ENCODE measurements around the gene SMPD2. TPM values are rescaled to one million over a fixed set of nuclear protein-coding genes. Genes with fewer than 3 reads are reported as not detected.

The SMPD2 gene
- total and polyA plus RNA-seq, 9 of the 15 experiments (the other 6 are each of a cell fraction or from before 2014, with no cell fraction given) = 0.13 to 21.8 (median 18.3) TPM

DNA sequence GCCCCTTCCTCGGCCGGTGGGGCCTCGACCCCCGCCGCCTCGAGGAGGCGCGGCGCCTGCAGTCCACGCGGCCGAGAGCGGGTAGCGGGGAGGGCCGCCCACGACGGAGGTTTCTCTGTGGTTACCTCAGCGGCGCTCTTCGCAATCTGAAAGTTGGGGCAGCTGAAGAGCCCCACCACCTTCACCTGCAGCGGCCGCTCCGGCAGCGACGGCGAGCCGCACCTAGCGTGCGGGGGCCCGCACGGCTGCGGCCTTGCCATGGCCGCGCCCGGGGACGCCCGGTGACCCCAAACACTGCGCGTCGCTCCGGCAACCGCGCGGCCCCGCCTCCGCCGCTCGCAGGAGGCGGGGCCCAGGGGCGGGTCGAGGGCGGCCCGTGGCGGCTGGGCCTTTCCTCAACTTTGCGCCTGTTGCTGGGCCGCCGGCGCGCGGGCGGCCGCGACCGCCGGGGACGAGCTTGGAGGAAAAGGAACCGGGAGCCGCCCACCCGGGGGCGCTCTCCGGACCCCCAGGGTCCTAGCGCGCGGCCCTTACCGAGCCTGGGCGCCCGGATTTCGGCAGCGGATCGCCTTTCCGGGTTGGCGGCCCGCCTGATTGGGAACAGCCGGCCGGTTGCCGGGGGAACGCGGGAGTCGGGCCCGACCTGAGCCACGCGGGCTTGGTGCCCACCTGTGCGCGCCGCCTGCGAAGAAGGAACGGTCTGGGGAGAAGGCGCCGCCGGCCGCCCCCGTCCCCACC is at the start of gene SMPD2, which contains the start of gene PPIL6 (continued):
- TF ChIP-seq, protein P1, sequence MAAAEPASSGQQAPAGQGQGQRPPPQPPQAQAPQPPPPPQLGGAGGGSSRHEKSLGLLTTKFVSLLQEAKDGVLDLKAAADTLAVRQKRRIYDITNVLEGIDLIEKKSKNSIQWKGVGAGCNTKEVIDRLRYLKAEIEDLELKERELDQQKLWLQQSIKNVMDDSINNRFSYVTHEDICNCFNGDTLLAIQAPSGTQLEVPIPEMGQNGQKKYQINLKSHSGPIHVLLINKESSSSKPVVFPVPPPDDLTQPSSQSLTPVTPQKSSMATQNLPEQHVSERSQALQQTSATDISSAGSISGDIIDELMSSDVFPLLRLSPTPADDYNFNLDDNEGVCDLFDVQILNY (CRISPR knock-in tag; IDR thresholded peaks at IDR 0.05) = no peak
- TF ChIP-seq, protein P2, sequence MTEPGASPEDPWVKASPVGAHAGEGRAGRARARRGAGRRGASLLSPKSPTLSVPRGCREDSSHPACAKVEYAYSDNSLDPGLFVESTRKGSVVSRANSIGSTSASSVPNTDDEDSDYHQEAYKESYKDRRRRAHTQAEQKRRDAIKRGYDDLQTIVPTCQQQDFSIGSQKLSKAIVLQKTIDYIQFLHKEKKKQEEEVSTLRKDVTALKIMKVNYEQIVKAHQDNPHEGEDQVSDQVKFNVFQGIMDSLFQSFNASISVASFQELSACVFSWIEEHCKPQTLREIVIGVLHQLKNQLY (CRISPR knock-in tag; conservative IDR thresholded peaks at IDR 0.05) = peak in 1 of 2 experiments; percentile 62; a peak in 1 of 4 replicates
- TF ChIP-seq, protein P3, sequence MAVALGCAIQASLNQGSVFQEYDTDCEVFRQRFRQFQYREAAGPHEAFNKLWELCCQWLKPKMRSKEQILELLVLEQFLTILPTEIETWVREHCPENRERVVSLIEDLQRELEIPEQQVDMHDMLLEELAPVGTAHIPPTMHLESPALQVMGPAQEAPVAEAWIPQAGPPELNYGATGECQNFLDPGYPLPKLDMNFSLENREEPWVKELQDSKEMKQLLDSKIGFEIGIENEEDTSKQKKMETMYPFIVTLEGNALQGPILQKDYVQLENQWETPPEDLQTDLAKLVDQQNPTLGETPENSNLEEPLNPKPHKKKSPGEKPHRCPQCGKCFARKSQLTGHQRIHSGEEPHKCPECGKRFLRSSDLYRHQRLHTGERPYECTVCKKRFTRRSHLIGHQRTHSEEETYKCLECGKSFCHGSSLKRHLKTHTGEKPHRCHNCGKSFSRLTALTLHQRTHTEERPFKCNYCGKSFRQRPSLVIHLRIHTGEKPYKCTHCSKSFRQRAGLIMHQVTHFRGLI (CRISPR knock-in tag; IDR thresholded peaks at IDR 0.05) = no peak
- TF ChIP-seq COPS2 (conservative IDR thresholded peaks at IDR 0.05) (no peak), E2F3 (CRISPR knock-in tag; IDR thresholded peaks at IDR 0.05) (peak; percentile 71), ZNF561 (CRISPR knock-in tag; conservative IDR thresholded peaks at IDR 0.05) (no peak), PHB2 (IDR thresholded peaks at IDR 0.05; ENCODE audit: low read depth) (no peak), KLF13 (tag; IDR thresholded peaks at IDR 0.05; ENCODE audit: borderline replicate concordance, low read depth) (peak; percentile 53; the same call in 1 of the 2 replicates), GTF2F1 (IDR thresholded peaks at IDR 0.05; ENCODE audit: low read depth, low read length) (no peak), ZFX (CRISPR knock-in tag; IDR thresholded peaks at IDR 0.05) (peak; percentile 96), MCM5 (IDR thresholded peaks at IDR 0.05; ENCODE audit: low read depth) (no peak), L3MBTL2 (IDR thresholded peaks at IDR 0.05) (peak; percentile 100), SP1 (CRISPR knock-in tag; IDR thresholded peaks at IDR 0.05) (peak; percentile 64), NR3C1 (CRISPR knock-in tag; IDR thresholded peaks at IDR 0.05) (peak; percentile 22; the same call in 1 of the 2 replicates), ZFP36 (IDR thresholded peaks at IDR 0.05; ENCODE audit: low read depth, low read length, partially characterized antibody) (peak; percentile 67), ETV5 (CRISPR knock-in tag; IDR thresholded peaks at IDR 0.05; ENCODE audit: low read depth) (0 out of 2 replicates have a peak, but pooled peaks have one; percentile 5), ZBTB1 (CRISPR knock-in tag; IDR thresholded peaks at IDR 0.05; ENCODE audit: borderline replicate concordance, low read depth) (peak; percentile 79), ZNF197 (CRISPR knock-in tag; IDR thresholded peaks at IDR 0.05; ENCODE audit: low read depth) (0 out of 2 replicates have a peak, but pooled peaks have one; percentile 7), GATAD2B (IDR thresholded peaks at IDR 0.05; ENCODE audit: borderline replicate concordance) (peak; percentile 86)
- TF ChIP-seq, protein P4, sequence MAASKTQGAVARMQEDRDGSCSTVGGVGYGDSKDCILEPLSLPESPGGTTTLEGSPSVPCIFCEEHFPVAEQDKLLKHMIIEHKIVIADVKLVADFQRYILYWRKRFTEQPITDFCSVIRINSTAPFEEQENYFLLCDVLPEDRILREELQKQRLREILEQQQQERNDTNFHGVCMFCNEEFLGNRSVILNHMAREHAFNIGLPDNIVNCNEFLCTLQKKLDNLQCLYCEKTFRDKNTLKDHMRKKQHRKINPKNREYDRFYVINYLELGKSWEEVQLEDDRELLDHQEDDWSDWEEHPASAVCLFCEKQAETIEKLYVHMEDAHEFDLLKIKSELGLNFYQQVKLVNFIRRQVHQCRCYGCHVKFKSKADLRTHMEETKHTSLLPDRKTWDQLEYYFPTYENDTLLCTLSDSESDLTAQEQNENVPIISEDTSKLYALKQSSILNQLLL (CRISPR knock-in tag; IDR thresholded peaks at IDR 0.05; ENCODE audit: borderline replicate concordance) = no peak
- TF ChIP-seq, protein P5, sequence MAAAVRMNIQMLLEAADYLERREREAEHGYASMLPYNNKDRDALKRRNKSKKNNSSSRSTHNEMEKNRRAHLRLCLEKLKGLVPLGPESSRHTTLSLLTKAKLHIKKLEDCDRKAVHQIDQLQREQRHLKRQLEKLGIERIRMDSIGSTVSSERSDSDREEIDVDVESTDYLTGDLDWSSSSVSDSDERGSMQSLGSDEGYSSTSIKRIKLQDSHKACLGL (CRISPR knock-in tag; IDR thresholded peaks at IDR 0.05; ENCODE audit: borderline replicate concordance, poor library complexity, severe bottlenecking) = peak; percentile 43
